ENCODE data around the gene TBL1XR1.

The TBL1XR1 gene

DNA sequence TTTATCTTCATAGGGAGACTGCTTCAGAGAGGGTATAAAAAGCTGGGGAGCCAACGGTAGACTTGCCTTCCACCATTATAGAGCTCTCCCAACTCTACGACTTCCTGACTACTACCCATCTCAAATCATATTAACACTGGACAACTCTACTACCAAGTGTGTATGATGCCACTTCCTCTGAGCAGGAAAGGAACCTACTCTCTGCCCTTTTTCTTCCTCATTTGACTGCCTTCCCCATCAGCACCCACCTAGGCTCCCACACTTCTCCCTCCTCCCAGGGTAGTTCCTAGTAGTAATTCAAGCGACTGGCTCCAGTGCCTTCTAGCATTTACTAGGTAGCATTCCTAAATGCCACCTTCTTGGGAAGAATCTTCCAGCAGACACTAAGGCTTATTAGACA is 24.5 kb upstream of the TBL1XR1 start:
- Histone ChIP-seq H2AFZ (ENCODE audit: low read length) (no peak overlapping the region), H3K27me3 (ENCODE audit: control insufficient read depth in 3 of 3, insufficient read depth in 3 of 3, low read depth in 1 of 3, low read length in 3 of 3) (no peaks in the 10 kb centered on the region), H3K27ac (replicated peaks; ENCODE audit: low read length) (no peak overlapping the region), H3K4ac (ENCODE audit: low read length) (no peak overlapping the region), H4K8ac (ENCODE audit: low read depth, low read length) (no peak overlapping the region), H2BK5ac (ENCODE audit: low read length) (no peak overlapping the region), H3K4me3 (ENCODE audit: low read length in 2 of 2) (no peak overlapping the region), H3K36me3 (replicated peaks in 1 of 2; ENCODE audit: control insufficient read depth in 2 of 2, insufficient read depth in 2 of 2, low read length in 2 of 2) (no peaks in the 10 kb centered on the region), H3K4me1 (ENCODE audit: control insufficient read depth in 2 of 2, insufficient read depth in 1 of 2, low read depth in 1 of 2, low read length in 2 of 2) (no peaks in the 10 kb centered on the region), H2BK15ac (ENCODE audit: low read length) (no peak overlapping the region), H4K91ac (ENCODE audit: low read depth, low read length, poor library complexity) (no peak overlapping the region), H3K18ac (ENCODE audit: low read length) (no peak overlapping the region), H3K23ac (ENCODE audit: low read depth, low read length, poor library complexity) (no peak overlapping the region), H3K9me3 (replicated peaks in 1 of 2; ENCODE audit: control insufficient read depth in 2 of 2, insufficient read depth in 1 of 2, low read depth in 1 of 2, low read length in 2 of 2) (no peaks in the 10 kb centered on the region), H3K4me2 (ENCODE audit: insufficient read depth, low read length, poor library complexity, severe bottlenecking) (no peak overlapping the region), H3K9ac (ENCODE audit: low read depth, low read length, poor library complexity) (no peak overlapping the region), H2BK120ac (ENCODE audit: low read depth, low read length) (no peak overlapping the region), H2BK12ac (ENCODE audit: low read length) (no peak overlapping the region), H2AK5ac (ENCODE audit: low read depth, low read length) (no peak overlapping the region), H3K14ac (ENCODE audit: low read length) (no peak overlapping the region), H3K79me1 (ENCODE audit: low read depth, low read length) (no peaks in the 10 kb centered on the region)
- WGBS, 2 donors (ENCODE audit: extremely low coverage in 2 of 2, insufficient read length in 2 of 2, insufficient replicate concordance in 1 of 2), result no CpG with 5 or more reads among the region's 3 CpGs
- DNase-seq (ENCODE audit: low spot score), result no peak

DNA sequence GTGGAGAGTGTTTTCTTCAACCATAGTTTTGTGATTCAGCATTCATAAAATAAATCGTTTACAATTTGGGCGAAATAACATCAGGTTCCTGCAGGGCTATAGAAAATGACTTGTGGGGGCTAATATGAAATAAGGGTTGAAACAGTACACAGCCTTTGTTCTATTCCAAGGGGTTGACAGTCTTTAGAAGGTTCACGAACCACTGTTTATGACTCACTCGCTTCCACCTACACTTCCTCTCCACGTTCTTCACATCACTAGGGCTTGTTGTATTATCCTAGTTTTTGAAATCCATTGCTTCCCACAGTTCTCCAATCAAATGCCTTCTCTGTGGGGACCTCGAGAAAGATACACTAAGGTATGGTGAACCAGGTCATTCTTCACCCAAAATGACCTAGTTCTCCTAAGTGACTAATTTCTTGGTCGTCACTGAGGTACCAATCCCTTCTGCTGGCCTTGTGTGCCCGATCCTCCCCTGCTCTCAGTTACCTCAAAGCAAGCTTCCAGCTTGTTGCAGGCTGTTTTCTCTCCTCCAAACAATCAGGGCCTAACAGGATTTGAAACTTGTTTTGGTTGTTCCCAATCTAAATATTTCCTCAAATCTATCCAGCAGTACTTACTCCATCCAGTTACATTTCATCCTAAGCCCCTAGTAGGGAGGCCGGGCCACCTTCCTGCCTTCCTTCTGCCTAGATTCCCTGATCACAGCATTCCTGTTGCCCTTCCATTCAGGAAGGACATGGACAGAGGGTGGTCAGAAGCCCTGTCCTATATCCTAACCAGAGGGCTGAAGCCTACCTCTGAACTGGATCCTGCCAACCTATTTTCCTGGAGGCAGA is 23.1 kb upstream of the TBL1XR1 start:
- Histone ChIP-seq H3K9ac (ENCODE audit: low read depth, low read length, poor library complexity) (no peak overlapping the region), H2BK5ac (ENCODE audit: low read length) (no peak overlapping the region), H2BK120ac (ENCODE audit: low read depth, low read length) (no peak overlapping the region), H3K4ac (ENCODE audit: low read length) (no peak overlapping the region), H2BK12ac (ENCODE audit: low read length) (no peak overlapping the region), H3K27me3 (ENCODE audit: control insufficient read depth in 3 of 3, insufficient read depth in 3 of 3, low read depth in 1 of 3, low read length in 3 of 3) (no peaks in the 10 kb centered on the region), H2AK5ac (ENCODE audit: low read depth, low read length) (no peak overlapping the region), H3K23ac (ENCODE audit: low read depth, low read length, poor library complexity) (no peak overlapping the region), H3K9me3 (replicated peaks in 1 of 2; ENCODE audit: control insufficient read depth in 2 of 2, insufficient read depth in 1 of 2, low read depth in 1 of 2, low read length in 2 of 2) (no peaks in the 10 kb centered on the region), H3K27ac (replicated peaks; ENCODE audit: low read length) (no peak overlapping the region), H2BK15ac (ENCODE audit: low read length) (no peak overlapping the region), H3K36me3 (replicated peaks in 1 of 2; ENCODE audit: control insufficient read depth in 2 of 2, insufficient read depth in 2 of 2, low read length in 2 of 2) (no peaks in the 10 kb centered on the region), H3K79me1 (ENCODE audit: low read depth, low read length) (no peaks in the 10 kb centered on the region), H3K4me2 (ENCODE audit: insufficient read depth, low read length, poor library complexity, severe bottlenecking) (no peak overlapping the region), H3K4me3 (ENCODE audit: low read length in 2 of 2) (no peak overlapping the region), H2AFZ (ENCODE audit: low read length) (peak overlapping the region; percentile 7), H3K14ac (ENCODE audit: low read length) (no peak overlapping the region), H3K18ac (ENCODE audit: low read length) (no peak overlapping the region), H3K4me1 (ENCODE audit: control insufficient read depth in 2 of 2, insufficient read depth in 1 of 2, low read depth in 1 of 2, low read length in 2 of 2) (no peaks in the 10 kb centered on the region), H4K91ac (ENCODE audit: low read depth, low read length, poor library complexity) (no peak overlapping the region), H4K8ac (ENCODE audit: low read depth, low read length) (no peak overlapping the region)
- no peak for DNase-seq (ENCODE audit: low spot score)
- no CpG with 5 or more reads among the region's 9 CpGs for WGBS, 2 donors (ENCODE audit: extremely low coverage in 2 of 2, insufficient read length in 2 of 2, insufficient replicate concordance in 1 of 2)

DNA sequence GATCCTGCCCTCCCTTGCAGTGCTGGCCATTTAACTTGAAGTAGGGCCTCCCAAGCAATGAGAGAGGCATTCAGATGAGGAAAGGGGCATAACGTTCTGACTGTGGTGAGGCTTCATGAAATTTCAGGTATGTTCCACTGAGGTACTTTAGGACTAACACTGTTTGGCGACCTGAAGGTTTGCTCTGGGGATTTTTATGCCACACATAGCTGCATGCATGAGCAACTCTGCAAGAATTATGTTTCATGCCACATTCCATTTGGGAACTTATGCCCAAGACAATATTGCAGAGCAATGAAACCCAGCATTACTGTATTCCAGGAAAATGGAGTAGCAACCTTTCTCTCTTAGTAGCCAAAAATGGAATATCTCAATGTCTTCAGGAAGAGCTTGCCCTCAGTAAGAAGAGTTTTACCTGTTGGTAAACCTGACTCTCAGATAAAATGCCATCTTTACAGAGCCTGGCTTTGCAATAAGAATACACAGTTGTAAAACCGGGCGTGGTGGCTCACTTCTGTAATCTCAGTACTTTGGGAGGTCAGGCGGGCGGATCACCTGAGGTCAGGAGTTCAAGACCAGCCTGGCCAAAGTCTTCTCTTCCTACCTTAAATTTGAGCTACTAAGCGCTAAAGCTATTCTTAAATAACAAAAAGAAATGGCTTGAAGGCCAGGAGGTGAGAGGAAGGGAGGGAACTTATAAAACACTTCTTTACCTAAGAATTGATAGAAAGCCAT is 16.7 kb upstream of the TBL1XR1 start:
- no peak overlapping the region for H3K4me2 ChIP-seq (ENCODE audit: insufficient read depth, low read length, poor library complexity, severe bottlenecking)

DNA sequence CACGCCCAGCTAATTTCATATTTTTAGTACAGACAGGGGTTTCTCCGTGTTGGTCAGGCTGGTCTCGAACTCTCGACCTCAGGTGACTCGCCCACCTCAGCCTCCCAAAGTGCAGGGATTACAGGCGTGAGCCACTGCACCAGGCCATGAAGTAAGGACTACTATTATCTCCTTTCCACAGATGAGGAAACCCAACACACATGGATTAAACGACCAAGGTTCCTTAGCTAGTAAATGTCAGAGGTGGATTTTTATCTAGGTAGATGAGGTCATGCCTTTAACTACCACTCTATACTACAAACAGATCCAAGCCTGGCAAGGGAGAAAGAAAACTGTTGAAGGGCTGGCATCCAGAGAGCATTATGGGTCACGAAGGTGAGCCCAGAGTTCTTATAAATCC is 15.5 kb upstream of the TBL1XR1 start:
- no peak overlapping the region for H3K23ac ChIP-seq (ENCODE audit: low read depth, low read length, poor library complexity)
- H3K14ac ChIP-seq (ENCODE audit: low read length), result no peak overlapping the region
- no peak overlapping the region for H2AK5ac ChIP-seq (ENCODE audit: low read depth, low read length)
- no peak overlapping the region for H2AFZ ChIP-seq (ENCODE audit: low read length)
- H2BK5ac ChIP-seq (ENCODE audit: low read length), result no peak overlapping the region
- no peaks in the 10 kb centered on the region for H3K27me3 ChIP-seq (ENCODE audit: control insufficient read depth in 3 of 3, insufficient read depth in 3 of 3, low read depth in 1 of 3, low read length in 3 of 3)
- no CpG with 5 or more reads among the region's 8 CpGs for WGBS, 2 donors (ENCODE audit: extremely low coverage in 2 of 2, insufficient read length in 2 of 2, insufficient replicate concordance in 1 of 2)
- no peak overlapping the region for H2BK120ac ChIP-seq (ENCODE audit: low read depth, low read length)
- H3K36me3 ChIP-seq (replicated peaks in 1 of 2; ENCODE audit: control insufficient read depth in 2 of 2, insufficient read depth in 2 of 2, low read length in 2 of 2), result no peaks in the 10 kb centered on the region
- H3K9ac ChIP-seq (ENCODE audit: low read depth, low read length, poor library complexity), result no peak overlapping the region
- H3K4me3 ChIP-seq (ENCODE audit: low read length in 2 of 2), result no peak overlapping the region
- H4K8ac ChIP-seq (ENCODE audit: low read depth, low read length), result no peak overlapping the region
- H2BK12ac ChIP-seq (ENCODE audit: low read length), result no peak overlapping the region
- H3K9me3 ChIP-seq (replicated peaks in 1 of 2; ENCODE audit: control insufficient read depth in 2 of 2, insufficient read depth in 1 of 2, low read depth in 1 of 2, low read length in 2 of 2), result no peaks in the 10 kb centered on the region
- no peak overlapping the region for H3K4me2 ChIP-seq (ENCODE audit: insufficient read depth, low read length, poor library complexity, severe bottlenecking)
- H4K91ac ChIP-seq (ENCODE audit: low read depth, low read length, poor library complexity), result no peak overlapping the region
- H2BK15ac ChIP-seq (ENCODE audit: low read length), result no peak overlapping the region
- DNase-seq (ENCODE audit: low spot score), result no peak
- no peak overlapping the region for H3K18ac ChIP-seq (ENCODE audit: low read length)
- no peak overlapping the region for H3K27ac ChIP-seq (replicated peaks; ENCODE audit: low read length)
- no peak overlapping the region for H3K4ac ChIP-seq (ENCODE audit: low read length)
- no peaks in the 10 kb centered on the region for H3K4me1 ChIP-seq (ENCODE audit: control insufficient read depth in 2 of 2, insufficient read depth in 1 of 2, low read depth in 1 of 2, low read length in 2 of 2)
- no peaks in the 10 kb centered on the region for H3K79me1 ChIP-seq (ENCODE audit: low read depth, low read length)

More for the DNA sequence above, 16.7 kb upstream of the TBL1XR1 start:
- no peak overlapping the region for H2AFZ ChIP-seq (ENCODE audit: low read length)
- H2AK5ac ChIP-seq (ENCODE audit: low read depth, low read length), result no peak overlapping the region
- no peak overlapping the region for H2BK120ac ChIP-seq (ENCODE audit: low read depth, low read length)
- no peak overlapping the region for H3K27ac ChIP-seq (replicated peaks; ENCODE audit: low read length)
- no peak for DNase-seq (ENCODE audit: low spot score)
- H2BK5ac ChIP-seq (ENCODE audit: low read length), result no peak overlapping the region
- H3K9ac ChIP-seq (ENCODE audit: low read depth, low read length, poor library complexity), result no peak overlapping the region
- no peaks in the 10 kb centered on the region for H3K27me3 ChIP-seq (ENCODE audit: control insufficient read depth in 3 of 3, insufficient read depth in 3 of 3, low read depth in 1 of 3, low read length in 3 of 3)
- H3K4me1 ChIP-seq (ENCODE audit: control insufficient read depth in 2 of 2, insufficient read depth in 1 of 2, low read depth in 1 of 2, low read length in 2 of 2), result no peaks in the 10 kb centered on the region
- H2BK12ac ChIP-seq (ENCODE audit: low read length), result no peak overlapping the region
- no peak overlapping the region for H4K8ac ChIP-seq (ENCODE audit: low read depth, low read length)
- no peak overlapping the region for H2BK15ac ChIP-seq (ENCODE audit: low read length)
- H3K9me3 ChIP-seq (replicated peaks in 1 of 2; ENCODE audit: control insufficient read depth in 2 of 2, insufficient read depth in 1 of 2, low read depth in 1 of 2, low read length in 2 of 2), result no peaks in the 10 kb centered on the region
- no peak overlapping the region for H3K14ac ChIP-seq (ENCODE audit: low read length)
- H3K4ac ChIP-seq (ENCODE audit: low read length), result no peak overlapping the region
- H3K4me3 ChIP-seq (ENCODE audit: low read length in 2 of 2), result no peak overlapping the region
- WGBS, 2 donors (ENCODE audit: extremely low coverage in 2 of 2, insufficient read length in 2 of 2, insufficient replicate concordance in 1 of 2), result no CpG with 5 or more reads among the region's 7 CpGs
- no peaks in the 10 kb centered on the region for H3K36me3 ChIP-seq (replicated peaks in 1 of 2; ENCODE audit: control insufficient read depth in 2 of 2, insufficient read depth in 2 of 2, low read length in 2 of 2)
- no peak overlapping the region for H3K18ac ChIP-seq (ENCODE audit: low read length)
- no peaks in the 10 kb centered on the region for H3K79me1 ChIP-seq (ENCODE audit: low read depth, low read length)
- no peak overlapping the region for H3K23ac ChIP-seq (ENCODE audit: low read depth, low read length, poor library complexity)
- H4K91ac ChIP-seq (ENCODE audit: low read depth, low read length, poor library complexity), result no peak overlapping the region

Measured in neuronal stem cell (in vitro differentiated cells).